ENCODE data around the gene RNF166.
A peak's percentile ranks its signal among the peaks of the same experiment; 100 is the strongest.

DNA sequence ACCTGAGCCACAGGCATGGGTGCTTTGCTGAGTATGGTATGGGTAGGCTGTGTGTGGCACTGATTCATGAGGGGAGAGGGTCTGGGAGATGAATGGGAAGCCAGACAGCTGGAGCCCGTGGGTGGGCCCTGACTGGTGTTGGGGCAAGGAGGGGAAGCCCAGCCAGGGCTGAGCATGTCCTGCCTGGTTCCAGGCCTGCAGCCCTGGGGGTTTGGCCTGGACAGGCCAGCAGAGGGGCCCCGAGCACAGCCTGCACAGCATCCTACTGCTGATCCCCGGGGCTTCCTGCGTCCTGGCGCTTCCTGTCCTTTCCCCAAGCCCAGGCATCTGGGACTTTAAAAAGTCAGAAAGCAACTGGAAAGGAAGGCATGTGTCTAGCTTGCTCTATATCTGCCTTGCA is 38.7 kb downstream of the RNF166 start:
- TF ChIP-seq YY1 (IDR thresholded peaks at IDR 0.05) (no peak), RAD21 (IDR thresholded peaks at IDR 0.05) (peak in 1 of 2 donors; percentile 37), FOXA2 (IDR thresholded peaks at IDR 0.05) (no peak), GABPA (IDR thresholded peaks at IDR 0.05 in 1 of 2, conservative IDR thresholded peaks at IDR 0.05 in 1 of 2) (no peak), TAF1 (conservative IDR thresholded peaks at IDR 0.05) (no peak)
- TF ChIP-seq, protein P1, sequence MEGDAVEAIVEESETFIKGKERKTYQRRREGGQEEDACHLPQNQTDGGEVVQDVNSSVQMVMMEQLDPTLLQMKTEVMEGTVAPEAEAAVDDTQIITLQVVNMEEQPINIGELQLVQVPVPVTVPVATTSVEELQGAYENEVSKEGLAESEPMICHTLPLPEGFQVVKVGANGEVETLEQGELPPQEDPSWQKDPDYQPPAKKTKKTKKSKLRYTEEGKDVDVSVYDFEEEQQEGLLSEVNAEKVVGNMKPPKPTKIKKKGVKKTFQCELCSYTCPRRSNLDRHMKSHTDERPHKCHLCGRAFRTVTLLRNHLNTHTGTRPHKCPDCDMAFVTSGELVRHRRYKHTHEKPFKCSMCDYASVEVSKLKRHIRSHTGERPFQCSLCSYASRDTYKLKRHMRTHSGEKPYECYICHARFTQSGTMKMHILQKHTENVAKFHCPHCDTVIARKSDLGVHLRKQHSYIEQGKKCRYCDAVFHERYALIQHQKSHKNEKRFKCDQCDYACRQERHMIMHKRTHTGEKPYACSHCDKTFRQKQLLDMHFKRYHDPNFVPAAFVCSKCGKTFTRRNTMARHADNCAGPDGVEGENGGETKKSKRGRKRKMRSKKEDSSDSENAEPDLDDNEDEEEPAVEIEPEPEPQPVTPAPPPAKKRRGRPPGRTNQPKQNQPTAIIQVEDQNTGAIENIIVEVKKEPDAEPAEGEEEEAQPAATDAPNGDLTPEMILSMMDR (IDR thresholded peaks at IDR 0.05; ENCODE audit: low read depth, low read length, missing input control): no peak
- TF ChIP-seq, protein P2, sequence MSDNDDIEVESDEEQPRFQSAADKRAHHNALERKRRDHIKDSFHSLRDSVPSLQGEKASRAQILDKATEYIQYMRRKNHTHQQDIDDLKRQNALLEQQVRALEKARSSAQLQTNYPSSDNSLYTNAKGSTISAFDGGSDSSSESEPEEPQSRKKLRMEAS (IDR thresholded peaks at IDR 0.05): no peak
- TF ChIP-seq, protein P3, sequence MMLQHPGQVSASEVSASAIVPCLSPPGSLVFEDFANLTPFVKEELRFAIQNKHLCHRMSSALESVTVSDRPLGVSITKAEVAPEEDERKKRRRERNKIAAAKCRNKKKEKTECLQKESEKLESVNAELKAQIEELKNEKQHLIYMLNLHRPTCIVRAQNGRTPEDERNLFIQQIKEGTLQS (IDR thresholded peaks at IDR 0.05): no peak
